Measurements from ENCODE around the gene P2RY6.

The P2RY6 gene

GRCh38 chr11:73271936-73272679 is at the start of gene P2RY6:
TSS of gene P2RY6 (plus strand) at chr11:73272338. CDS start at chr11:73296519, 24,181 bp downstream.
- Histone ChIP-seq H3K4me3 (ENCODE audit: low read depth, low read length) (no peak within 1 kb of the TSS), H3K4me1 (ENCODE audit: control insufficient read depth, insufficient read depth, low read length) (peaks cover 10% of the 10 kb centered on the region), H3K9me3 (ENCODE audit: control insufficient read depth, insufficient read depth, low read length) (no peaks in the 10 kb centered on the region), H3K9ac (ENCODE audit: low read depth, low read length) (no peak within 1 kb of the TSS), H3K27me3 (ENCODE audit: control insufficient read depth, insufficient read depth, low read length) (peaks cover 4% of the 10 kb centered on the region; the same call in 1 of the 2 replicates), H3K36me3 (ENCODE audit: control insufficient read depth, insufficient read depth, low read length) (no peaks in the 10 kb centered on the region), H3K27ac (ENCODE audit: low read depth, low read length) (peak within 1 kb of the TSS; percentile 48)

- H3K27ac ChIP-seq (ENCODE audit: low read depth, low read length) = no peak overlapping the region
- H3K36me3 ChIP-seq (ENCODE audit: control insufficient read depth, insufficient read depth, low read length) = no peaks in the 10 kb centered on the region
- peaks cover 12% of the 10 kb centered on the region for H3K27me3 ChIP-seq (ENCODE audit: control insufficient read depth, insufficient read depth, low read length)
- no peak overlapping the region for H3K4me3 ChIP-seq (ENCODE audit: low read depth, low read length)
- H3K9me3 ChIP-seq (ENCODE audit: control insufficient read depth, insufficient read depth, low read length) = no peaks in the 10 kb centered on the region
- peaks cover 11% of the 10 kb centered on the region for H3K4me1 ChIP-seq (ENCODE audit: control insufficient read depth, insufficient read depth, low read length)
- H3K9ac ChIP-seq (ENCODE audit: low read depth, low read length) = no peak overlapping the region
Measured at GRCh38 chr11:73223998-73224730, 48.0 kb upstream of the P2RY6 start.

- Histone ChIP-seq H3K36me3 (ENCODE audit: control insufficient read depth, insufficient read depth, low read length) (no peaks in the 10 kb centered on the region), H3K27ac (ENCODE audit: low read depth, low read length) (no peak overlapping the region), H3K27me3 (ENCODE audit: control insufficient read depth, insufficient read depth, low read length) (peaks cover 5% of the 10 kb centered on the region; the same call in 1 of the 2 replicates), H3K9ac (ENCODE audit: low read depth, low read length) (no peak overlapping the region), H3K4me3 (ENCODE audit: low read depth, low read length) (no peak overlapping the region), H3K4me1 (ENCODE audit: control insufficient read depth, insufficient read depth, low read length) (peaks cover 11% of the 10 kb centered on the region), H3K9me3 (ENCODE audit: control insufficient read depth, insufficient read depth, low read length) (no peaks in the 10 kb centered on the region)
Measured at GRCh38 chr11:73225001-73225686, 47.0 kb upstream of the P2RY6 start.

- H3K27me3 ChIP-seq (ENCODE audit: control insufficient read depth, insufficient read depth, low read length) = no peaks in the 10 kb centered on the region; the same call in 1 of the 2 replicates
- H3K4me3 ChIP-seq (ENCODE audit: low read depth, low read length) = no peak overlapping the region
- no peak overlapping the region for H3K9ac ChIP-seq (ENCODE audit: low read depth, low read length)
- H3K36me3 ChIP-seq (ENCODE audit: control insufficient read depth, insufficient read depth, low read length) = no peaks in the 10 kb centered on the region
- no peak overlapping the region for H3K27ac ChIP-seq (ENCODE audit: low read depth, low read length)
- peaks cover 11% of the 10 kb centered on the region for H3K4me1 ChIP-seq (ENCODE audit: control insufficient read depth, insufficient read depth, low read length)
- no peaks in the 10 kb centered on the region for H3K9me3 ChIP-seq (ENCODE audit: control insufficient read depth, insufficient read depth, low read length)
Measured at GRCh38 chr11:73225851-73226250, 46.3 kb upstream of the P2RY6 start.

- Histone ChIP-seq H3K9ac (ENCODE audit: low read depth, low read length) (no peak overlapping the region), H3K4me3 (ENCODE audit: low read depth, low read length) (no peak overlapping the region)
Measured at GRCh38 chr11:73226297-73227006, 45.7 kb upstream of the P2RY6 start.

GRCh38 chr11:73227571-73228211 is 44.4 kb upstream of the P2RY6 start:
- no peaks in the 10 kb centered on the region for H3K27me3 ChIP-seq (ENCODE audit: control insufficient read depth, insufficient read depth, low read length)
- H3K9me3 ChIP-seq (ENCODE audit: control insufficient read depth, insufficient read depth, low read length) = no peaks in the 10 kb centered on the region
- H3K9ac ChIP-seq (ENCODE audit: low read depth, low read length) = no peak overlapping the region
- no peak overlapping the region for H3K4me3 ChIP-seq (ENCODE audit: low read depth, low read length)
- H3K4me1 ChIP-seq (ENCODE audit: control insufficient read depth, insufficient read depth, low read length) = peaks cover 11% of the 10 kb centered on the region
- H3K27ac ChIP-seq (ENCODE audit: low read depth, low read length) = no peak overlapping the region
- no peaks in the 10 kb centered on the region for H3K36me3 ChIP-seq (ENCODE audit: control insufficient read depth, insufficient read depth, low read length)

More at GRCh38 chr11:73226297-73227006, 45.7 kb upstream of the P2RY6 start:
- Histone ChIP-seq H3K36me3 (ENCODE audit: control insufficient read depth, insufficient read depth, low read length) (no peaks in the 10 kb centered on the region), H3K27me3 (ENCODE audit: control insufficient read depth, insufficient read depth, low read length) (no peaks in the 10 kb centered on the region), H3K4me1 (ENCODE audit: control insufficient read depth, insufficient read depth, low read length) (peaks cover 11% of the 10 kb centered on the region), H3K9me3 (ENCODE audit: control insufficient read depth, insufficient read depth, low read length) (no peaks in the 10 kb centered on the region), H3K27ac (ENCODE audit: low read depth, low read length) (no peak overlapping the region)

- Histone ChIP-seq H3K27ac (ENCODE audit: low read depth, low read length) (no peak overlapping the region), H3K27me3 (ENCODE audit: control insufficient read depth, insufficient read depth, low read length) (no peaks in the 10 kb centered on the region), H3K36me3 (ENCODE audit: control insufficient read depth, insufficient read depth, low read length) (no peaks in the 10 kb centered on the region), H3K9me3 (ENCODE audit: control insufficient read depth, insufficient read depth, low read length) (no peaks in the 10 kb centered on the region), H3K4me1 (ENCODE audit: control insufficient read depth, insufficient read depth, low read length) (peaks cover 11% of the 10 kb centered on the region), H3K9ac (ENCODE audit: low read depth, low read length) (no peak overlapping the region), H3K4me3 (ENCODE audit: low read depth, low read length) (no peak overlapping the region)
Measured at GRCh38 chr11:73228268-73229134, 43.6 kb upstream of the P2RY6 start.

GRCh38 chr11:73229321-73229895 is 42.7 kb upstream of the P2RY6 start:
- no peak overlapping the region for H3K4me3 ChIP-seq (ENCODE audit: low read depth, low read length)
- H3K9ac ChIP-seq (ENCODE audit: low read depth, low read length) = no peak overlapping the region
- H3K9me3 ChIP-seq (ENCODE audit: control insufficient read depth, insufficient read depth, low read length) = no peaks in the 10 kb centered on the region
- no peaks in the 10 kb centered on the region for H3K27me3 ChIP-seq (ENCODE audit: control insufficient read depth, insufficient read depth, low read length)
- H3K27ac ChIP-seq (ENCODE audit: low read depth, low read length) = no peak overlapping the region
- H3K4me1 ChIP-seq (ENCODE audit: control insufficient read depth, insufficient read depth, low read length) = peaks cover 11% of the 10 kb centered on the region
- no peaks in the 10 kb centered on the region for H3K36me3 ChIP-seq (ENCODE audit: control insufficient read depth, insufficient read depth, low read length)

GRCh38 chr11:73229896-73230875 is 42.0 kb upstream of the P2RY6 start:
- Histone ChIP-seq H3K27me3 (ENCODE audit: control insufficient read depth, insufficient read depth, low read length) (no peaks in the 10 kb centered on the region), H3K9ac (ENCODE audit: low read depth, low read length) (no peak overlapping the region), H3K27ac (ENCODE audit: low read depth, low read length) (no peak overlapping the region), H3K36me3 (ENCODE audit: control insufficient read depth, insufficient read depth, low read length) (no peaks in the 10 kb centered on the region), H3K9me3 (ENCODE audit: control insufficient read depth, insufficient read depth, low read length) (no peaks in the 10 kb centered on the region), H3K4me3 (ENCODE audit: low read depth, low read length) (no peak overlapping the region), H3K4me1 (ENCODE audit: control insufficient read depth, insufficient read depth, low read length) (peaks cover 11% of the 10 kb centered on the region)

All from HUES48 (cell line).